Mesothelial cell of epicardium (in vitro differentiated cells): ENCODE measurements around the gene PSMC4. TPM values are rescaled to one million over a fixed set of nuclear protein-coding genes. Genes with fewer than 3 reads are reported as not detected.
A peak's percentile ranks its signal among the peaks of the same experiment; 100 is the strongest.

Experiments used
- DNase-seq, 2 experiments: peaks; one replicate each; pipeline ENCODE4 v3.0.0; 2021; ENCODE audit warnings: low spot score in 2 of 2; ENCODE audit not compliant: unreplicated experiment in 2 of 2
- H3K27ac Mint-ChIP-seq: 2 replicates; pipeline ENCODE4 v1.8.0; 2021; ENCODE audit warnings: mixed read lengths
- H3K27me3 Mint-ChIP-seq: 2 replicates; pipeline ENCODE4 v1.8.0; 2021; ENCODE audit warnings: low read depth, mixed read lengths
- H3K36me3 Mint-ChIP-seq: 2 replicates; pipeline ENCODE4 v1.8.0; 2021; ENCODE audit warnings: mixed read lengths
- H3K4me1 Mint-ChIP-seq: 2 replicates; pipeline ENCODE4 v1.8.0; 2021; ENCODE audit warnings: mixed read lengths
- H3K4me3 Mint-ChIP-seq: 2 replicates; pipeline ENCODE4 v1.8.0; 2021; ENCODE audit warnings: mild to moderate bottlenecking, moderate library complexity, mixed read lengths
- H3K9me3 Mint-ChIP-seq: 2 replicates; pipeline ENCODE4 v1.8.0; 2021; ENCODE audit warnings: mixed read lengths
- CTCF ChIP-seq: fragments of 200-600 bp; sonication (generic); IDR thresholded peaks from one replicate; pipeline ENCODE4 v1.5.0; 2021; ENCODE audit warnings: antibody characterized with exemption; ENCODE audit not compliant: unreplicated experiment
- total RNA-seq: library from RNA; stranded (reverse); gene quantifications from 3 replicates; pipeline ENCODE4 v1.2.1, GENCODE V29; 2021

The PSMC4 gene
- total RNA-seq = 81.3 to 85.8 TPM (median 83.2 TPM) in 3 replicates

- no peaks in the 10 kb centered on the region for H3K27me3 Mint-ChIP-seq
Measured at GRCh38 chr19:39970675-39971379, at the start of gene PSMC4. Gene PSMC4, plus strand, starts transcription at chr19:39971165. Its CDS starts 38 bp downstream, at chr19:39971203.

GRCh38 chr19:39923862-39924261, 47.1 kb upstream of the PSMC4 start:
- no peak for TF ChIP-seq CTCF
- H3K4me1 Mint-ChIP-seq = no peaks in the 10 kb centered on the region

More at GRCh38 chr19:39970675-39971379, at the start of gene PSMC4:
- DNase-seq = peak; percentile 97 to 99
- Mint-ChIP-seq H3K4me3 (peak within 1 kb of the TSS; percentile 98), H3K4me1 (peaks cover 28% of the 10 kb centered on the region), H3K27ac (peak within 1 kb of the TSS; percentile 98), H3K36me3 (peaks cover 22% of the 10 kb centered on the region), H3K9me3 (no peaks in the 10 kb centered on the region)
- peak; percentile 50 for TF ChIP-seq CTCF

GRCh38 chr19:39924389-39924788, 46.6 kb upstream of the PSMC4 start:
- TF ChIP-seq CTCF = no peak
- Mint-ChIP-seq H3K9me3 (no peaks in the 10 kb centered on the region), H3K36me3 (no peaks in the 10 kb centered on the region), H3K4me3 (no peak overlapping the region), H3K4me1 (no peaks in the 10 kb centered on the region), H3K27ac (no peak overlapping the region), H3K27me3 (no peaks in the 10 kb centered on the region)
- no peak for DNase-seq

More at GRCh38 chr19:39923862-39924261, 47.1 kb upstream of the PSMC4 start:
- H3K27me3 Mint-ChIP-seq = no peaks in the 10 kb centered on the region
- H3K9me3 Mint-ChIP-seq = no peaks in the 10 kb centered on the region
- H3K27ac Mint-ChIP-seq = no peak overlapping the region
- H3K4me3 Mint-ChIP-seq = no peak overlapping the region
- no peaks in the 10 kb centered on the region for H3K36me3 Mint-ChIP-seq
- no peak for DNase-seq

- Mint-ChIP-seq H3K9me3 (peaks cover 5% of the 10 kb centered on the region), H3K27me3 (no peaks in the 10 kb centered on the region), H3K27ac (no peak overlapping the region), H3K36me3 (peaks cover 2% of the 10 kb centered on the region), H3K4me3 (no peak overlapping the region), H3K4me1 (no peaks in the 10 kb centered on the region)
- no peak for DNase-seq
- no peak for TF ChIP-seq CTCF
Measured at GRCh38 chr19:39924952-39925351, 46.0 kb upstream of the PSMC4 start.

GRCh38 chr19:39926170-39926760, 44.7 kb upstream of the PSMC4 start:
- Mint-ChIP-seq H3K36me3 (peaks cover 2% of the 10 kb centered on the region), H3K27me3 (no peaks in the 10 kb centered on the region), H3K9me3 (peaks cover 11% of the 10 kb centered on the region), H3K4me1 (no peaks in the 10 kb centered on the region), H3K27ac (no peak overlapping the region), H3K4me3 (no peak overlapping the region)
- TF ChIP-seq CTCF = no peak
- DNase-seq = no peak
